ENCODE results near the gene COQ5.

GRCh38 chr12:120457133-120457532 is 71.8 kb downstream of the COQ5 start:
- TF ChIP-seq CTCF (IDR thresholded peaks at IDR 0.05) (no peak), EP300 (IDR thresholded peaks at IDR 0.05) (no peak), POLR2A (IDR thresholded peaks at IDR 0.05) (no peak)

Measured in suprapubic skin (tissue), 3 donors.